NAMALWA (cell line): Measurements from ENCODE around the gene RAB3C.

Experiments
- DNase-seq: peaks from one replicate; pipeline ENCODE4 v3.0.0-alpha.2; 2015; ENCODE audit warnings: low spot score

Gene RAB3C

DNA sequence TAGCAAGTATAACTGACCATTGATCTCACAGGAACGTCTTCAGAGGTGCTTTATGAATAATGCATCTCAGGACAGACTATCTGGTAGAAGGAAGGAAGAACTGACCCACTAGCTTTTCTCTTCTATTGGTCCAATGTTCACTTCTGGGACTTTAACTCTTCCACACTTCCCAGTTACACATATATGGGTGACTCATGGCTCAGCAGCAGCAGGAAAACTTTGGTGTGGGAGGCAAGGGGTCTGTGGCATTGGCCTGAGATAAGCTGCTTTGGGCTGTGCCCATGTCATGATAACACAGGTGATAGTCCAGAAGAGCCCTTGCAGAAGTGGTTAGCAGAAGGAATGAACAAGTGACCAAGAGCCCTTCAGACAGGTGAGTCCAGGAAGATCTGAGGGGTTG lies 148.8 kb downstream of the RAB3C start:
- no peak for DNase-seq

- DNase-seq = no peak
Observed at GRCh38 chr5:58735637-58736036, 152.8 kb downstream of the RAB3C start.

- DNase-seq = no peak
Observed at GRCh38 chr5:58736214-58736613, 153.3 kb downstream of the RAB3C start.

DNA sequence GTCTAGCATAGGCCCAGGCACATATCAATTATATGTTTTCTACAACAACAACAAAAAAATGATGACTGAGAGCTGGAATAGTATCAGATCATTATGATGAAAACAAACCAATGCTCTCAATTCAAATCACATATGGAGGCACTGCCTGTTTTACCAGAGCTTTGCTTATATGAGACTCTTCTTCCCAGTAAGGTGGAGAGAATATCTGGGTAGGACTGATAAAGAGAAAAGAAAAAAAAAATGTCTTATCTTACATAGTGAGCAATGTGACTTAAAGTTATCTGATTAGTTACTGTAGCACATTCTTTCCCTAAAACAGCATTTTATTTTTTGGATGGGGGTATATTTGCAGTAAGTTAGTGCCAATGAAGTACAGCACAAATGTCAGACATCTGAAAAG lies 154.8 kb downstream of the RAB3C start:
- DNase-seq = no peak

- DNase-seq = no peak
Observed at GRCh38 chr5:58738336-58738735, 155.5 kb downstream of the RAB3C start.

DNA sequence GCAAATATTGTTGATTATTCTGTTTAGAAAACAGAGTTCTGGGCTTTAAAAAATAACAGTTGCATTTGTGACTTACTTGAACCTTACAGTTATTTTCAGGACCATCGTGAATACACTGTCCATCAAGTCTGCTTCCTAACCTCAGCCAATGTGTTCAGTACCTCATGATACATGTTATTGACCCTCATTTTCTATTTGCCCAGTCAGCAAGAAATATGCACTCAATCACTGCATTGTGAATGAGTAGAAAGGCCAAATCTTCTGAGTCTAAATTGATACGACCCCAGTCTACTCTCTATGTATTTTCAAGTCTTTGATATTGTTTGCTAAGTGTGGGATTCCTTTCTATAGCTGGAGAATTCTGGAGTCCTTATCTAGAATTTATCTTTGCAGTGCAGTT lies 156.2 kb downstream of the RAB3C start:
- no peak for DNase-seq

DNA sequence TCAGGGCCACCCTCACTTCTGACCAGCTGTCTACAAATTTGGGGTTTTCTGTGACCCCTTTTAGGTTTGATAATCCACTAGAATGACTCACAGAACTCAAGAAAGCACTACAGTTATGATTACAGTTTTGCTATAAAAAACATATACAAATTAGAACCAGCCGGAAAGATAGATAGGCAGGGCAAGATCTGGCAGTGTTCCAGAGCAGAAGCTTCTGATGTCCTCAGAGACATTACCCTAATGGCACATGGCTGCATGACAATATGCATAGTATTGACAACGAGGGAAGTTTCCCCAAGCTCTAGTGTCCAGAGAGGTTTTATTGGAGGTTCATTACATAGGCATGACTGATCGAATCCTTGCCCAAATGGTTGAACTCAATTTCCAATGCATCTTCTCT lies 158.1 kb downstream of the RAB3C start:
- no peak for DNase-seq

DNA sequence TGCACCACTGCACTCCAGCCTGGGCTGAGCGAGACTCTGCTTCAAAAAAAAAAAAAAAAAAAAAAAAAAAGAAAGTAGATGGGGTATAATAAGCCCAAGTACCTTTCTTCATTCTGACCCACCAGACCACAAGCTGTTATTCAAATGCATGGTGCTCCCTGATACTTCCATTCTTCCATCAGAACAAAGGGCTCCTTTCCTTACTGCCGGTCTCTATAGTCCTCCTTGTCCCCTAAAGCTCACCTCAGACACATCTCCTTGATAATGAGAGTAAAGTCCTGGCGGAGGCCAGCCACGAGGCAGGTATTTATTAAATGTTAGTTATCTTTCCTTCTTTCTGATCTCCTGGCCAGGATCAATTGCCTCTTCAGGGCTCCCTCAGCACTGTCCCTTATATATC lies 162.5 kb downstream of the RAB3C start:
- no peak for DNase-seq

- no peak for DNase-seq
Observed at GRCh38 chr5:58746321-58746720, 163.4 kb downstream of the RAB3C start.

GRCh38 chr5:58750036-58750435 lies 167.2 kb downstream of the RAB3C start:
- no peak for DNase-seq

- DNase-seq = no peak
Observed at GRCh38 chr5:58751222-58751837, 168.5 kb downstream of the RAB3C start.

DNA sequence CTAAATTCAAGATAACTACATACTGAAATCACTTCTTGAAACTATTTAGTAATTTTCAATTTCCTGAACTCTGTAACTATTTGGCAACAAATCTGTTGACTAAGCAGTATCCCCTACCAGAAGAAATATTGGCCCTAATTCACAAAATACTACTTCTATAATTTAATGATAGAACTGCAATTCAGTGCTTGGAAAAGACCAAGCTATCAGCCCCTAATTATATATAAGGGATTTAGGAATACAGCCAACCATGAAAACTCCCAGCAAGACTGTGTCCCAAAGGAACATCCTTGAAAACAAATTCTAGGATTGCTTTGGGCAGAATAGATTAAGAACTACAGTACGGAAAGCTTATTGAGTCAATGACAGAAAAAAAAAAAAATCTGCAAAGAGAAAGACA lies 169.2 kb downstream of the RAB3C start:
- no peak for DNase-seq

GRCh38 chr5:58753446-58753845 lies 170.6 kb downstream of the RAB3C start:
- DNase-seq = no peak

- DNase-seq = no peak
Observed at GRCh38 chr5:58754250-58754649, 171.4 kb downstream of the RAB3C start.

- DNase-seq = no peak
Observed at GRCh38 chr5:58755397-58755796, 172.5 kb downstream of the RAB3C start.

GRCh38 chr5:58759745-58760144 lies 176.9 kb downstream of the RAB3C start:
- peak; percentile 1 for DNase-seq

GRCh38 chr5:58760222-58760621 lies 177.3 kb downstream of the RAB3C start:
- no peak for DNase-seq

- no peak for DNase-seq
Observed at GRCh38 chr5:58761407-58761806, 178.5 kb downstream of the RAB3C start.

GRCh38 chr5:58763390-58763789 lies 180.5 kb downstream of the RAB3C start:
- DNase-seq = no peak

GRCh38 chr5:58764199-58764598 lies 181.3 kb downstream of the RAB3C start:
- no peak for DNase-seq

DNA sequence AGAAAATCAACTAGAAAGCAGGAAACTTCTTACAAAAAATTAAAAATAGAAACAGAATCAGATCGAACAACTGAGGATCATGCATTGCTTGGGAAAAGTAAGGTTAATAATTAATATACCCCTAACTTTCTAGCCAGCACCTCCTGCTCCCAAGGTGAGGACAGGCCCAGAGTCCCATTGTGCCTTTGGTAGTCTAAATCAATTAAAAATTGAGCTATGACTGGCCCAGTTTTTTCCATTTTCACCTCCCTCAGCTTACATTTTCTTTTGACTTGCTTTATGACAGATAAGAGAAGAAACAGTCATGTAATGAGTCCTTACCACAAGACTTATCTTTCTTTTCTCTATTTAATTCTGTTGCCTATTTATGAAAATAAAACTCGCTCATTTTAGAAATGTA lies 182.2 kb downstream of the RAB3C start:
- DNase-seq = no peak

DNA sequence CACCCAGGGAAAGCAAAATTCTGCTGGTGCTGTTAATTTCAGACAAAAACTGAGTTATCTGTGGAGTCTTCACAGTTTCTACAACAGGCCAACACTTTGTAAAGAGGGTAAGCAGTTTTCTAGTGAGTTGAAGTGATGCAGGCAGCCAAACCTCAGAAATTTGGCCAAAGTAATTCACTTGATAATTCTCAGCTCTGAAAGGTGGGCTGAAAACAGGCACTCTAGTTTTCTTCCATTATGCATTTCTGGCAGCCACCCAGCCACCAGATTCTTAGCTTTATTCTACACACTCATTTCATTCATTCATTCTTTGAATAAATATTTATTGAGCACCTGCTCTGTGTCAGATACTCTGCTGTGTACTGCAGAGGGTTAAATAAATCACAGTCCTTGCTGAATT lies 184.2 kb downstream of the RAB3C start:
- DNase-seq = no peak

- DNase-seq = no peak
Observed at GRCh38 chr5:58770136-58770535, 187.3 kb downstream of the RAB3C start.

DNA sequence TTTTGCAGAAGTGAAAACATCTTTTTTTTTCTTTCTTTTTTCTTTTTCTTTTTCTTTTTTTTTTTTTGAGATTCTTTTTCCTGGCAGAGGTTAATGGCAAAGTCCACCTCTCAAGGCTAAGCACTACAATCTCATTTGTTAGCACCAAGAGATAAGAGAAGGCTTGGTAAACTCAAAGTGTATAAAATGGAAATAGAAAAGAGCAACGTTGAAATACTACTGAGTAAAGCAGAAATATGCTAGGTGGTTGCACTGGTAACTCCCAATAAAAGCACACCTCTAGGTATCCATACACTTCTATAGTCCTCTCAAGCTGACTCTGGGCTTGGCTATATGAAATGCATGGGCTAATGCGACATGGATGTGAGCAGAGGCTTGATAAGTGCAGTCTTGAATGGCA lies 188.9 kb downstream of the RAB3C start:
- DNase-seq = no peak
